Measurements from ENCODE around the gene SGK2. TPM values are rescaled to one million over a fixed set of nuclear protein-coding genes. Genes with fewer than 3 reads are reported as not detected.

SGK2 gene
- total and polyA plus RNA-seq, 9 of the 15 experiments (the other 6 are each of a cell fraction or from before 2014, with no cell fraction given), result 0.07 to 0.31 (median 0.15) TPM; not detected in 2

GRCh38 chr20:43558412-43559146 is at the start of gene SGK2 (continued):
- TF ChIP-seq MAFF (IDR thresholded peaks at IDR 0.05; ENCODE audit: low read length) (peak; percentile 72), SMARCA4 (IDR thresholded peaks at IDR 0.05) (peak; percentile 66)

DNA sequence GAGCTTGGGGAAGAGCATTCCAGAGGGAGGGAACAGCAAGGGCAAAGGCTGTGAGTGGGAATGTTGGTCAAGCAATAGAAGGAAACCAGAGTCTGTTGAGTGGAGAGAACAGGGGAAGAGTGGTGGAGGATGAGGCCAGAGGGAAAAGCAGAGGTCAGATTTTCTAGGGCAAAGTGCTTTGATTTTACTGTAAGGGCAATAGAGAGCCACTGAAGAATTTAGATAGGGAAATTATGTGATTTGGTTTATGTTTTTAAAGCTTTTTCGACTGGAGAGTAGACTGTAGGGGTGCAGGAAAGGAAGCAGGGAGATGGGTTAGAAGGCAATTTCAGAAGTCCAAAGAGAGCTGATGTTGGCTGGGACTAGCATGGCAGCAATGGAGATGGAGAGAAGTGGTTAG is 46.9 kb upstream of the SGK2 start:
- Histone ChIP-seq H3K9me3 (replicated peaks; ENCODE audit: control insufficient read depth, insufficient read depth, low read depth, low read length) (no peaks in the 10 kb centered on the region), H3K4me2 (ENCODE audit: insufficient read depth, low read length) (no peak overlapping the region), H3K9ac (ENCODE audit: insufficient read depth in 1 of 2, low read depth in 2 of 2, low read length in 2 of 2) (no peak overlapping the region), H2AFZ (ENCODE audit: low read depth, low read length) (no peak overlapping the region), H3K27me3 (ENCODE audit: control insufficient read depth in 2 of 2, insufficient read depth in 2 of 2, low read length in 2 of 2) (peaks cover 4 to 10% of the 10 kb centered on the region in 2 experiments; a peak in 4 of 5 replicates), H3K4me1 (replicated peaks in 1 of 2; ENCODE audit: control insufficient read depth in 2 of 2, insufficient read depth in 2 of 2, low read length in 2 of 2) (peaks cover 17 to 45% of the 10 kb centered on the region in 2 experiments; a peak in 4 of 5 replicates), H4K20me1 (replicated peaks; ENCODE audit: control insufficient read depth, insufficient read depth, low read length) (no peaks in the 10 kb centered on the region), H3K9me1 (ENCODE audit: control insufficient read depth, insufficient read depth, low read length) (no peaks in the 10 kb centered on the region), H3K27ac (ENCODE audit: extremely low read depth, low read depth, low read length) (no peak overlapping the region), H3K36me3 (ENCODE audit: control insufficient read depth, insufficient read depth, low read length) (no peaks in the 10 kb centered on the region), H3K79me2 (ENCODE audit: control insufficient read depth, insufficient read depth, low read length) (peaks cover 14% of the 10 kb centered on the region; the same call in 2 of the 3 replicates), H3K4me3 (no peak overlapping the region)
- ATAC-seq, result no peak
- DNase-seq (ENCODE audit: extremely low read depth in 1 of 4, low spot score in 3 of 4), result no peak
- intact Hi-C loops (cut with micrococcal nuclease), result no loop called here
- WGBS (ENCODE audit: insufficient coverage, low coverage, missing lambda C conversion rate), result 30% methylated on average over 1 of the region's 1 CpG
- no TSS peak for BruUV-seq (replicated peaks)
- ChIA-PET CTCF (ENCODE audit: low intra/inter-chr PET ratio) (no interaction called here), POLR2A (interaction anchor here (0.7 kb wide), 1 partner anchor 55 kb away, joined by 4 read pairs; no protein-coding TSS in a partner anchor)
- in situ Hi-C loops (cut with MboI), result no loop called here
- TF ChIP-seq KDM1A (IDR thresholded peaks at IDR 0.05) (peak; percentile 66 to 77; a peak in 3 of 4 replicates), PBX2 (CRISPR knock-in tag; IDR thresholded peaks at IDR 0.05; ENCODE audit: low read depth) (no peak), PBX2 (tag; conservative IDR thresholded peaks at IDR 0.05; ENCODE audit: low read depth) (no peak), BHLHE40 (IDR thresholded peaks at IDR 0.05; ENCODE audit: low read length) (no peak)
- FAIRE-seq, result no peak

Data from K562 (cell line).